Stimulated activated CD4-positive, alpha-beta T cell treated with anti-CD3 and anti-CD28 coated beads, Interleukin-12 subunit alpha, Interleukin-12 subunit beta, amount 100 ng/mL, for 48 hours (primary cell): Measurements from ENCODE around the gene COX10.
A peak's percentile ranks its signal among the peaks of the same experiment; 100 is the strongest.

Experiments used
- DNase-seq, 3 donors: peaks; one replicate each; pipeline ENCODE4 v3.0.0-alpha.2; 2020; ENCODE audit warnings: low read depth in 2 of 3, low spot score in 1 of 3

COX10 gene

DNA sequence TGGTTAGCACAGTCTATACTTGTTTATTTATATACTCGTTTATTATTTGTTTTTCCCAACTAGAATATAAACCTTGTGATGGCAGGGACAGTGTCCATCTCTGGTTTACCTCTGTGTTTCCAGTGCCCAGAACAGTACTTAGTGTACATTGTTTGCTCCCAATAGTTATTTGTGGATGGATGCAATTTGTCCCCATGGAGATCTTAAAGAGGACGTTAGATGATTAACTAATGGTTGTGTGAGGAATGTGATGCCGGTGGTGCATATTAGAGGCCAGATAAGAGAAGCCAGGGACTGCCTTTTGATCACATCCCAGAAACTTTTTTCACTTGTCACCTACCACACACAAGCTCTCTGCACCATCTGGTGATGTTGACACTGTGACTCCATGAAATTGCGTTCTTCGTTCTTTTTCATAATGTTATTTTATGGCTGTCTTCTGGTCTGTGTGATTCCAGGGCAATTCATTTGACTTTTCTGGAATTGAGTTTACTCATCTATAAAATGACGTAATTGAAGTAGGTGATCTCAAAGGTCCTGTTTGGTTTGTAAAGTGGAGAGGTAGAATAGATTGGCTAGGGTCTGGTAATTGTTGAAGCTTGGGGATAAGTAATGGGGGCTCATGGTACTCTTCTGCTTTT lies 1.2 kb downstream of the COX10 start:
- DNase-seq = no peak

- no peak for DNase-seq
These were observed 3.6 kb downstream of the COX10 start for GRCh38 chr17:14072881-14073280.

- DNase-seq = no peak
These were observed 8.7 kb downstream of the COX10 start for GRCh38 chr17:14078027-14078426.

- DNase-seq = no peak
These were observed 11.5 kb downstream of the COX10 start for GRCh38 chr17:14080847-14081251.

- no peak for DNase-seq
These were observed 13.5 kb downstream of the COX10 start for GRCh38 chr17:14082848-14083247.

DNA sequence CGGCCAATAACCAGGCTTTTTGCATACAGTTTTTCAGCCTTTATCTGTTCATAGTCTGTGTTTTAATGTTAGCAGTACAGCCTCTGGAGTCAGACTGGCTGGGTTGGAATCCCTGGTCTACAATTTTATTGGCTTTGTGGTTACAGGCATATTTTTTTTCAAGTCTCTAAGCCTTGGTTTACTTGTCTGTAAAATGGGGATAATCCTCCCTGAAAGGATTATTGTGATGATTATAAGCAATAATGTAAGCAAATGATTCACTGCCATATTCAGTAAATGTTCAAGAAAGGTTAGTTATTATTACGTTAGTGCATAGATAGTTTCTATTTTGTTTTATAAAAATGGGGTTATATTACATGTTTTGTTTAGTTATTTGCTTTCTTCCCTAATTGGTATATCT lies 15.7 kb downstream of the COX10 start:
- DNase-seq = no peak

DNA sequence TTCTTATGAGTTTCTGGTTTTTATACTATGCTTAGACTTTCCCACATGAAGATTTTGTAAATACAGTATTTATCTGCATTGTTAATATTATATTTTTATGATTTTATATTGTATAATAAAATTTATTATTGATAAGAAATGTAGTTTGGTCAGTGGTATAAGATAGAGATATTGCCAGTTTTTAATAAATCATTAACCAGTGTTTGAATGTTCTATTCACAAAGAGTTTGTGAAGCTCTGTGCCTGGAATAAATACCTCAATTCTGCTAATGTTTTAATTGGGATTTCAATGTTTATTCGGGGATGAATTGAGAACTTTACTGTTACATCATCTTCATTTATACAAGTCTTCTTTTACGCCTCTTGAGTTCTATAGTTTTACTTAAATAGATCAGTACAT lies 16.9 kb downstream of the COX10 start:
- no peak for DNase-seq

- DNase-seq = no peak
These were observed 19.9 kb downstream of the COX10 start for GRCh38 chr17:14089179-14089578.

DNA sequence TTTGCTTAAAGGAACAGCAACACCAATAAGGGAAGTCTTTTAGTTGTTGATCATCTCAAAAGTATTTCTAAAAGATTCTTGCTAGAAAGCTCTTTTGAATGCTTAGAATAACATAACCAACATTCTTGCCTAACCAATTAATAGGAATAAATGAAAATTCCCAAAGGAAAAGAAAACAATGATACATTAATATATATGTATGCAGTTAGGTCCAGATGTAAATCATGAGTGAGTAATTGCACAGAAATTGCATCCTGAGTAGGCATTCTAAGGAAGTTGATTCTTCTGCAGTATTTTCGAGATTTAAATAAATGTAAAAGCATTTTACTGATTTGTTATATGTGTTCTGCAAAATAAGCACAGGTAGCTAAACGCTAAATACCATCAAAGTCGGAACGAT lies 22.1 kb downstream of the COX10 start:
- DNase-seq = no peak

- DNase-seq = no peak
These were observed 23.5 kb downstream of the COX10 start for GRCh38 chr17:14092808-14093207.

- DNase-seq = no peak
These were observed 25.6 kb downstream of the COX10 start for GRCh38 chr17:14094676-14095601.

- no peak for DNase-seq
These were observed 26.3 kb downstream of the COX10 start for GRCh38 chr17:14095631-14096030.

DNA sequence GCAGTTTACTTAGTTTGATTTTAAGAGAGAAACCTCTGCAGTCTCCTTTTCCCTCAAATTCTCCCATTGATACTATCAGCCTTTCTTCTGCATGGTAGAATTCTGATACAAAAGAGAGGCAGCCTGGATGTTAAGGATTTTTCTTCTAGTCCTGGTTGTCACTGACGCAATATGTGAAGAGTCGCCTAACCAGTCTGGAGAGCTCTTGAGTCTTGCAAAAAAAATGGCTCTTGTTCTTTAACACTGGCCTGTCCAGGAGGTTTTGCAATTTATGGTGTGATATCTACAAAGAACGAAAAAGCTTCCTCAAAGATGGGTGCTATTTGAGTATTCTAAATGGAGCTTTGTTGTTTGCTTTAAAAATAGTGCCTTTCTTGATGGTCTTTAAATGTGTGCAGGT lies 28.9 kb downstream of the COX10 start:
- no peak for DNase-seq

DNA sequence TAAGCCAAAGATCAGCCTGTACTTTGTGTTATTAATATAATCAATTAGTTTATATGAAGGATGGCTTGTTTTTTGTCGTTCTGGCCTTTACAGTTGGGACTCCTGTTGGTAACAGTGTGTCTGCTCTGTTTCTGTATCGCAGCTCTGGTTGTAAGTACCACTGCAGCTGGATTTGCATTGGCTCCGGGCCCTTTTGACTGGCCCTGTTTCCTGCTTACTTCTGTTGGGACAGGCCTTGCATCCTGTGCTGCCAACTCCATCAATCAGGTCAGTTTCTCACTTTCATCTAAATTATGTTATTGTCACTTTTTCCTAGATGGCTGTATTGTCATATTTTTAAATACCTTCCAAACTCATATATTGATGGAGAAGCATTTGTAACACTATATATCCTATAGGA lies 32.7 kb downstream of the COX10 start:
- no peak for DNase-seq

- no peak for DNase-seq
These were observed 34.5 kb downstream of the COX10 start for GRCh38 chr17:14103836-14104235.

DNA sequence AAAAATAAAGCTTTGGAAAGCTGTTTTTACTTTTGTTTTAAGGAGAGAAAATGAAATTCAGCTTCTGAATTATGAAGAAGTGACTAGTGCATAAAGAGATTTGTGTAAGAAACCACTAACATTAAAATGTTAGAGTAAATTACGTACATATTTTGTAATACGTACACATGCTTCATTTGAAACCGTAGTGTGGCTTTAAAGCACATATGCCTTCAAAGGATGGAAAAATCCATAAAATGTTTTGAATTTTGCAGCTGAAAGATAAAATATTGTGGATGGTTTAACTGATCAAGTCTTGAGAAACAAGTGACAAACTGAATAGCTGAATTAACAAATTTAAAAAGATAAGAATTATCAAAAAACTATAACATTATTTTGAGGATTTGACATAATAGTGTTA lies 35.4 kb downstream of the COX10 start:
- DNase-seq = no peak

DNA sequence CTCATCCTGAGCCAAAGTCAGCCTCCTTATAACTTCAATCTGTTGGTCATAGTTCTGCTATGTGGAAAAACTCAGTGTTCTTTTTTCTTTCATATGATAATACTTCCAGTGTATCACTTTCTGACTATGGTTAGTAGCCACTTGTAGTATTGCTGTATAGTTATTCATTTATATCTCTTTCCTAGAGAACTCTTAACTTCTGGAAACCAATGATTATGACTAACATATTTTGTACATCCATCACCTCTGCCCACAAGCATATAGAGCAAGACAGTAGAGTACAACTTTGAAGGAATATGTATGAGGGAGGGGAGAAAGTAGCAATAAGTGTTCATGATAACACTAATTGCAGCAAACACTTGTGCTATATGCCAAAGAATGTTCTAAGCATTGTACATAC lies 38.6 kb downstream of the COX10 start:
- no peak for DNase-seq

DNA sequence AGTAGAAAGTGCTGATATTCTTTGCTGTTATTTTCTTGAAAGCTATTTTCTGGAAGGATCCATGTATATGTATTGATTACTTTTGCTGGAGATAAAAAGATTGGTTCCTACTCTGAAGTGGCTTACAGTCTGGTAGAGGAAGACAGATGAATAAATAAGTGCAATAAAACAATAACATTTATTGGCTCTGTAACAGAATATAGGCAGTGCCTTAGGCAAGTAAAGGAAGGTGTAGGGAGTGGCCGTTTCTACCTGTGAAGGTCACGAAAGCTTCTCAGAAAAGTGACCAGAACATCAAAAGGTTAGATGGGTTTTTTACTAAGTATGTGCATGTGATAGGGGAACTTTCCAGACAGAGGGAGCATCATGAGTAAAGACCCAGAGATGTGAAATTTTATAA lies 43.1 kb downstream of the COX10 start:
- DNase-seq = no peak

DNA sequence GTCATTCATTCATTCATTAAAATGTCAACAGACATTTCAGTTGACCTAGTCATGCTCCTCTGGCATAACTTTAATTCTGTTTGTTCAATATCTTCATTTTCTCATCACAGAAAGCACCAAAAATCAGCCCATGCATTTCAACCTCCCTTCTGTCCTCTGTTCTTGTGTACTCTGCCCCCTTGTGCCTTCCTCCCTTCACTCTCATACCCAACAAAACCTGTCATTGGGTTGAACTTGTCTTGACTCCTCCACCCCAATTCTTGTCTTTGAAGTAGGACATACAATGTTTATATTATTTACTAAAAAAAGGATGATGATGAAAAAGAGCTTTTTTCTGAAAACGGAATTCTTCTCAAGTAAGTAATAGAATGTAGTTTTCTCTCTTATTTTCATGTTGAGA lies 43.8 kb downstream of the COX10 start:
- DNase-seq = no peak

- DNase-seq = no peak
These were observed 47.1 kb downstream of the COX10 start for GRCh38 chr17:14116263-14117024.

DNA sequence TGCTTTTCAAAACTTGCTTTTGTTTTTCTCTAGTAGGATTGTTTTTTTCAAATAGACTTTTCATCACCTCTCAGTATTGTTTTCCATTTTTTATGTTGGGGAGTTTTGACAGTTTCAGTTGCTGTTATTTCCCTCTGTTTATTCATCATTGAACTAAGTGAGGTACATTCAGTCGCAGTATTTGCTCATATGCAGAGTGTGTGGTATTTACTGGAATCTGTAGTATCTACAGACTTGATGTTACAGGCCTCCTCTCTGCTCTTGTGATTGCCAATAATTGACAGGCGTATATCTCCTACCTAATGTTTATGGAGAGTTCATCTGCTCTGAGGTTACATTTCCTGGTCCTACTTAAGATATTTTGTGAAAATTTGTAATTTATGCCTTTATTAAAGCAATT lies 49.6 kb downstream of the COX10 start:
- peak in 1 of 3 donors; percentile 16 for DNase-seq

DNA sequence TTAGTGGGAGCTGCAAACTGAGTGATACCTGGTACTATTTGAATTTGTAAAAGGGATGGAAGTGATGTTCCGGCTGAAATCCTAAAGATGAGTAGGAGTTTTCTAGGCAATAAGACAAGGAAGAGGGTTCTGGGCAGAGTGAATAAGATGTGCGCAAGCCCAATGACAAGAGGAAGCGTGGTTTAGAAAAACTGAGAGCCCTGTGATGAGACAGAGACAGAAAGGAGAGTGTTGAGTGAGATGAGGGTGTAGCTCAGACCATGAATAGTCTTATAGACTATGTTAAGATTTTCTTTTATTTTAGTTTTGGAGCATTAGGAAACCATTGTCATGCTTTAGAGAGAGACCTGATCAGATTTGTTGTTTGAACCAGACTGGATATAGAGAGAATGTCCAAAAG lies 50.2 kb downstream of the COX10 start:
- DNase-seq = no peak
